ENCODE measurements around the gene SFXN4. TPM values are rescaled to one million over a fixed set of nuclear protein-coding genes. Genes with fewer than 3 reads are reported as not detected.

The SFXN4 gene
- total and polyA plus RNA-seq, 2 of the 13 experiments (the other 11 are each of a cell fraction or from before 2014, with no cell fraction given): 47.7 to 64.9 TPM

DNA sequence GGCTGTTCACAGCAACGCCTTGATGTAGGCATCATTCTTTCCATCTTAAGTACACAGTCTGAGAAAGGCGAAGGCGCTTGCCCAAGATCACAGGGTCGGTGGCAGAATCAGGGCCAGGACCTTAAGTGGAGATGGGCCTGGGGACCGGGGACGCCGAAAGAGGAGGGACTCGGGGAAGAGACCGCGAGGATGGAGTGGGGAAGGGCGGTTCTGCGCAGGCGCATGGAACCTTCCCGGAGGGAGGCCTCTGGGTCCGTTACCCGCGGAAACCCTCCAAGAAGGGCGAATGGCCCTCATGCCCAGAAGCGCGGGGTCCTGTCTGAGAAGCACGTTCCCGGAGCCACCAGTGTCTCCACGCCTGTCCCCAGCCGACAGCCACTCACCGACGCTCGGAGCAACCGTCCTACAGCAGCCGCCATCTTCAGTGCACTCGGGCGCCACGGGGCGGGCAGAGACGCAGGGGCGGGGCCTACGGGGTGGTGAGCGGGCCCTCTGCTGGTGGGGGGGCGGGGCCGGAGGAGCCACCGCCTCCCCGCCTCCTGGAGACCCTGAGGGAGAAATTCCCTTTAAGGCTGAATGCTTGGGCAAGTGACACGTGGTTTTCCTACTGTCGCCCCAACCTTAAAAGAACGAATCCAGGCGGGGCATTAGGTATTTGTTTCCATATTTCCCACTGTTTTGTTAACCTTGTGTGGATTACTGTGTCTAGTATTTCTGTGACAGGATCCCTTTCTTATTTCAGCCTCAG is 13.0 kb upstream of the SFXN4 start, which contains the start of gene PRDX3 (continued):
- TF ChIP-seq, protein P1, sequence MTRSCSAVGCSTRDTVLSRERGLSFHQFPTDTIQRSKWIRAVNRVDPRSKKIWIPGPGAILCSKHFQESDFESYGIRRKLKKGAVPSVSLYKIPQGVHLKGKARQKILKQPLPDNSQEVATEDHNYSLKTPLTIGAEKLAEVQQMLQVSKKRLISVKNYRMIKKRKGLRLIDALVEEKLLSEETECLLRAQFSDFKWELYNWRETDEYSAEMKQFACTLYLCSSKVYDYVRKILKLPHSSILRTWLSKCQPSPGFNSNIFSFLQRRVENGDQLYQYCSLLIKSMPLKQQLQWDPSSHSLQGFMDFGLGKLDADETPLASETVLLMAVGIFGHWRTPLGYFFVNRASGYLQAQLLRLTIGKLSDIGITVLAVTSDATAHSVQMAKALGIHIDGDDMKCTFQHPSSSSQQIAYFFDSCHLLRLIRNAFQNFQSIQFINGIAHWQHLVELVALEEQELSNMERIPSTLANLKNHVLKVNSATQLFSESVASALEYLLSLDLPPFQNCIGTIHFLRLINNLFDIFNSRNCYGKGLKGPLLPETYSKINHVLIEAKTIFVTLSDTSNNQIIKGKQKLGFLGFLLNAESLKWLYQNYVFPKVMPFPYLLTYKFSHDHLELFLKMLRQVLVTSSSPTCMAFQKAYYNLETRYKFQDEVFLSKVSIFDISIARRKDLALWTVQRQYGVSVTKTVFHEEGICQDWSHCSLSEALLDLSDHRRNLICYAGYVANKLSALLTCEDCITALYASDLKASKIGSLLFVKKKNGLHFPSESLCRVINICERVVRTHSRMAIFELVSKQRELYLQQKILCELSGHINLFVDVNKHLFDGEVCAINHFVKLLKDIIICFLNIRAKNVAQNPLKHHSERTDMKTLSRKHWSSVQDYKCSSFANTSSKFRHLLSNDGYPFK (CRISPR knock-in tag; IDR thresholded peaks at IDR 0.05; ENCODE audit: borderline replicate concordance): peak; percentile 95
- TF ChIP-seq HNRNPUL1 (IDR thresholded peaks at IDR 0.05; ENCODE audit: low read depth, low read length) (no peak), TCF7 (IDR thresholded peaks at IDR 0.05; ENCODE audit: low read depth) (no peak), ZNF225 (CRISPR knock-in tag; IDR thresholded peaks at IDR 0.05) (no peak), HOXA5 (CRISPR knock-in tag; IDR thresholded peaks at IDR 0.05) (peak; percentile 52; the same call in 1 of the 2 replicates), ZSCAN31 (CRISPR knock-in tag; IDR thresholded peaks at IDR 0.05; ENCODE audit: low read depth) (peak; percentile 69), SP2 (CRISPR knock-in tag; IDR thresholded peaks at IDR 0.05) (no peak), ZNF331 (CRISPR knock-in tag; IDR thresholded peaks at IDR 0.05) (0 out of 2 replicates have a peak, but pooled peaks have one; percentile 16), GFI1 (CRISPR knock-in tag; IDR thresholded peaks at IDR 0.05; ENCODE audit: borderline replicate concordance) (peak; percentile 53; the same call in 1 of the 2 replicates), ZSCAN25 (CRISPR knock-in tag; IDR thresholded peaks at IDR 0.05) (0 out of 2 replicates have a peak, but pooled peaks have one; percentile 35), ATAD3A (CRISPR knock-in tag; IDR thresholded peaks at IDR 0.05) (no peak), KLF15 (CRISPR knock-in tag; IDR thresholded peaks at IDR 0.05; ENCODE audit: borderline replicate concordance) (no peak; the same call in 1 of the 2 replicates), ZNF644 (CRISPR knock-in tag; IDR thresholded peaks at IDR 0.05; ENCODE audit: low read depth) (no peak), CC2D1A (CRISPR knock-in tag; IDR thresholded peaks at IDR 0.05) (no peak)
- TF ChIP-seq, protein P2, sequence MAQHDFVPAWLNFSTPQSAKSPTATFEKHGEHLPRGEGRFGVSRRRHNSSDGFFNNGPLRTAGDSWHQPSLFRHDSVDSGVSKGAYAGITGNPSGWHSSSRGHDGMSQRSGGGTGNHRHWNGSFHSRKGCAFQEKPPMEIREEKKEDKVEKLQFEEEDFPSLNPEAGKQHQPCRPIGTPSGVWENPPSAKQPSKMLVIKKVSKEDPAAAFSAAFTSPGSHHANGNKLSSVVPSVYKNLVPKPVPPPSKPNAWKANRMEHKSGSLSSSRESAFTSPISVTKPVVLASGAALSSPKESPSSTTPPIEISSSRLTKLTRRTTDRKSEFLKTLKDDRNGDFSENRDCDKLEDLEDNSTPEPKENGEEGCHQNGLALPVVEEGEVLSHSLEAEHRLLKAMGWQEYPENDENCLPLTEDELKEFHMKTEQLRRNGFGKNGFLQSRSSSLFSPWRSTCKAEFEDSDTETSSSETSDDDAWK (CRISPR knock-in tag; IDR thresholded peaks at IDR 0.05): no peak
- TF ChIP-seq, protein P3, sequence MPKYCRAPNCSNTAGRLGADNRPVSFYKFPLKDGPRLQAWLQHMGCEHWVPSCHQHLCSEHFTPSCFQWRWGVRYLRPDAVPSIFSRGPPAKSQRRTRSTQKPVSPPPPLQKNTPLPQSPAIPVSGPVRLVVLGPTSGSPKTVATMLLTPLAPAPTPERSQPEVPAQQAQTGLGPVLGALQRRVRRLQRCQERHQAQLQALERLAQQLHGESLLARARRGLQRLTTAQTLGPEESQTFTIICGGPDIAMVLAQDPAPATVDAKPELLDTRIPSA (CRISPR knock-in tag; IDR thresholded peaks at IDR 0.05; ENCODE audit: borderline replicate concordance): no peak
- TF ChIP-seq, protein P4, sequence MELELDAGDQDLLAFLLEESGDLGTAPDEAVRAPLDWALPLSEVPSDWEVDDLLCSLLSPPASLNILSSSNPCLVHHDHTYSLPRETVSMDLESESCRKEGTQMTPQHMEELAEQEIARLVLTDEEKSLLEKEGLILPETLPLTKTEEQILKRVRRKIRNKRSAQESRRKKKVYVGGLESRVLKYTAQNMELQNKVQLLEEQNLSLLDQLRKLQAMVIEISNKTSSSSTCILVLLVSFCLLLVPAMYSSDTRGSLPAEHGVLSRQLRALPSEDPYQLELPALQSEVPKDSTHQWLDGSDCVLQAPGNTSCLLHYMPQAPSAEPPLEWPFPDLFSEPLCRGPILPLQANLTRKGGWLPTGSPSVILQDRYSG (CRISPR knock-in tag; IDR thresholded peaks at IDR 0.05): no peak
- TF ChIP-seq, protein P5, sequence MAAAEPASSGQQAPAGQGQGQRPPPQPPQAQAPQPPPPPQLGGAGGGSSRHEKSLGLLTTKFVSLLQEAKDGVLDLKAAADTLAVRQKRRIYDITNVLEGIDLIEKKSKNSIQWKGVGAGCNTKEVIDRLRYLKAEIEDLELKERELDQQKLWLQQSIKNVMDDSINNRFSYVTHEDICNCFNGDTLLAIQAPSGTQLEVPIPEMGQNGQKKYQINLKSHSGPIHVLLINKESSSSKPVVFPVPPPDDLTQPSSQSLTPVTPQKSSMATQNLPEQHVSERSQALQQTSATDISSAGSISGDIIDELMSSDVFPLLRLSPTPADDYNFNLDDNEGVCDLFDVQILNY (CRISPR knock-in tag; conservative IDR thresholded peaks at IDR 0.05): peak; percentile 41; the same call in 1 of the 2 replicates
- TF ChIP-seq, protein P6, sequence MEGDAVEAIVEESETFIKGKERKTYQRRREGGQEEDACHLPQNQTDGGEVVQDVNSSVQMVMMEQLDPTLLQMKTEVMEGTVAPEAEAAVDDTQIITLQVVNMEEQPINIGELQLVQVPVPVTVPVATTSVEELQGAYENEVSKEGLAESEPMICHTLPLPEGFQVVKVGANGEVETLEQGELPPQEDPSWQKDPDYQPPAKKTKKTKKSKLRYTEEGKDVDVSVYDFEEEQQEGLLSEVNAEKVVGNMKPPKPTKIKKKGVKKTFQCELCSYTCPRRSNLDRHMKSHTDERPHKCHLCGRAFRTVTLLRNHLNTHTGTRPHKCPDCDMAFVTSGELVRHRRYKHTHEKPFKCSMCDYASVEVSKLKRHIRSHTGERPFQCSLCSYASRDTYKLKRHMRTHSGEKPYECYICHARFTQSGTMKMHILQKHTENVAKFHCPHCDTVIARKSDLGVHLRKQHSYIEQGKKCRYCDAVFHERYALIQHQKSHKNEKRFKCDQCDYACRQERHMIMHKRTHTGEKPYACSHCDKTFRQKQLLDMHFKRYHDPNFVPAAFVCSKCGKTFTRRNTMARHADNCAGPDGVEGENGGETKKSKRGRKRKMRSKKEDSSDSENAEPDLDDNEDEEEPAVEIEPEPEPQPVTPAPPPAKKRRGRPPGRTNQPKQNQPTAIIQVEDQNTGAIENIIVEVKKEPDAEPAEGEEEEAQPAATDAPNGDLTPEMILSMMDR (CRISPR knock-in tag; IDR thresholded peaks at IDR 0.05): peak; percentile 44
